ENCODE measurements around the gene NKAIN2.
"Not testable (repeated sequence)": the region's sequence is repeated elsewhere in the genome, so short reads cannot be mapped to it uniquely, and the experiment has no call there.

Gene NKAIN2

DNA sequence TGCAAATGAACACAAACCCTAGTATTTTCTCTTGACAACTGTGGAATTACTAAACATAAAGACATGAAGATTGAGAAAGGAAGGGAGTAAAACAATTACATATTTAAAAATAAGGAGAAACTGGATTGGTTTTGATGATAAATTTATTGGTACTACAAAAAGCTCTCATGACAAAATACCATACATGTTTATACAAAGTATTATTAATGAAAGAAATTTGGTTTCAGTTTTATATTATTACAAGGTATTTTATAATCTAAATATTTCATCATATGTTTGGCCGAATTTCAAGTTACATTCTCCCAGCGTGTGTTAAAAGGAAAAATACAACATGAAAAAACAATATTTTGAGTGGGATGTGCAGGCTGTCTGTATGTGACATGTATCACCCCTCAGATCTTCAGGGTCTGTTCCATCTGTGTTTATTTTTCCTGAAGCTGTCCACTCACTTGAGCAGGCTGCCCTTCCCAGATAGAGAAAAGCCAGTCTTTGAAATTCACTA is 568.4 kb downstream of the NKAIN2 start:
- no peak for TF ChIP-seq POLR2A (IDR thresholded peaks at IDR 0.05; ENCODE audit: extremely low read depth, insufficient read length)
- no peak for TF ChIP-seq MYC (IDR thresholded peaks at IDR 0.05; ENCODE audit: low read depth, low read length)
- TF ChIP-seq, protein P1, sequence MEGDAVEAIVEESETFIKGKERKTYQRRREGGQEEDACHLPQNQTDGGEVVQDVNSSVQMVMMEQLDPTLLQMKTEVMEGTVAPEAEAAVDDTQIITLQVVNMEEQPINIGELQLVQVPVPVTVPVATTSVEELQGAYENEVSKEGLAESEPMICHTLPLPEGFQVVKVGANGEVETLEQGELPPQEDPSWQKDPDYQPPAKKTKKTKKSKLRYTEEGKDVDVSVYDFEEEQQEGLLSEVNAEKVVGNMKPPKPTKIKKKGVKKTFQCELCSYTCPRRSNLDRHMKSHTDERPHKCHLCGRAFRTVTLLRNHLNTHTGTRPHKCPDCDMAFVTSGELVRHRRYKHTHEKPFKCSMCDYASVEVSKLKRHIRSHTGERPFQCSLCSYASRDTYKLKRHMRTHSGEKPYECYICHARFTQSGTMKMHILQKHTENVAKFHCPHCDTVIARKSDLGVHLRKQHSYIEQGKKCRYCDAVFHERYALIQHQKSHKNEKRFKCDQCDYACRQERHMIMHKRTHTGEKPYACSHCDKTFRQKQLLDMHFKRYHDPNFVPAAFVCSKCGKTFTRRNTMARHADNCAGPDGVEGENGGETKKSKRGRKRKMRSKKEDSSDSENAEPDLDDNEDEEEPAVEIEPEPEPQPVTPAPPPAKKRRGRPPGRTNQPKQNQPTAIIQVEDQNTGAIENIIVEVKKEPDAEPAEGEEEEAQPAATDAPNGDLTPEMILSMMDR (IDR thresholded peaks at IDR 0.05; ENCODE audit: low read depth, low read length): no peak
- no peak for TF ChIP-seq MAX (IDR thresholded peaks at IDR 0.05; ENCODE audit: low read depth, low read length)
- DNase-seq (ENCODE audit: low read depth): no peak
- no peak overlapping the region for H3K4me3 ChIP-seq (ENCODE audit: low read depth, low read length)

DNA sequence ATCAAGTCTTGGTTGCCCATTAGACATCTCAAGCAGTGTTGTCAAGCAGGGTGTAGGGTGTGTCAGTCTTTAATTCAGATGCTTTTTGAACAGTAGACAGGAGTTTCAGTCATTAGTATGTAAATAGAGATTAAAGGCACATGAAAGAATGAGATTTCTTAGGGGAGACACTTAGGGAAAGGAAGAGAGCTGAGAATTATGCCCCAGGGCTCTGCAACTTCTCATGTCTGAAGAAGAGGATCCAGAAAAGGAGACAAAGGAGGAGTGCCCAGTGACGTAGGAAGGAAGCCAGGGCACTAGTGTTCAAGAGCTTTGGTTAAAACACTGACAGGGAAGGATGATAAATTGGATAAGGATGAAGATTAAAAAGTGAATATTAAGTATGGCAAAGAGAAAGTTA is 569.7 kb downstream of the NKAIN2 start:
- no peak for DNase-seq (ENCODE audit: low read depth)

GRCh38 chr6:124389127-124389526 is 585.5 kb downstream of the NKAIN2 start:
- no peak for DNase-seq (ENCODE audit: low read depth)
- TF ChIP-seq MYC (IDR thresholded peaks at IDR 0.05; ENCODE audit: low read depth, low read length): no peak
- H3K4me3 ChIP-seq (ENCODE audit: low read depth, low read length): no peak overlapping the region

More for the DNA sequence above, 569.7 kb downstream of the NKAIN2 start:
- H3K4me3 ChIP-seq (ENCODE audit: low read depth, low read length): no peak overlapping the region
- TF ChIP-seq MYC (IDR thresholded peaks at IDR 0.05; ENCODE audit: low read depth, low read length) (no peak), POLR2A (IDR thresholded peaks at IDR 0.05; ENCODE audit: extremely low read depth, insufficient read length) (no peak), MAX (IDR thresholded peaks at IDR 0.05; ENCODE audit: low read depth, low read length) (no peak)
- TF ChIP-seq, protein P1 (IDR thresholded peaks at IDR 0.05; ENCODE audit: low read depth, low read length): no peak

DNA sequence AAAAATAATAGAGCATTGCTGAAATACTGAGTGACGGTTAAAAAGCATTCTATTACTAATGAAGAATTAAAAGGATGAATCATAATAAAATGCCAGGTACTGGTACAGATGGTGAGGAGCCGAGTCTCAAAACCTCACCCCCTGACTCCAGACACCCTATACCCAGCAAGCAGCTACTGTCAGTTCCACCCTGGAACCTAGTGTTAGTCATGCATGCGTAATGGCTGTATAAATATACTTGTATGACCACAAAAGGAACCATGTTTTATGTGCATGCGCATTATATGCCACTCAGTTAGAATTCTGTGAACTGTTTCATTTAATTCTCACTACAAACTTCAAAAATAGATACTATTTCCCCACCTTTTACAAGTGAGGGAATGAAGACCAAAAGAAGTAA is 589.9 kb downstream of the NKAIN2 start:
- no peak overlapping the region for H3K4me3 ChIP-seq (ENCODE audit: low read depth, low read length)
- TF ChIP-seq MYC (IDR thresholded peaks at IDR 0.05; ENCODE audit: low read depth, low read length): no peak
- TF ChIP-seq MAX (IDR thresholded peaks at IDR 0.05; ENCODE audit: low read depth, low read length): no peak
- no peak for DNase-seq (ENCODE audit: low read depth)

DNA sequence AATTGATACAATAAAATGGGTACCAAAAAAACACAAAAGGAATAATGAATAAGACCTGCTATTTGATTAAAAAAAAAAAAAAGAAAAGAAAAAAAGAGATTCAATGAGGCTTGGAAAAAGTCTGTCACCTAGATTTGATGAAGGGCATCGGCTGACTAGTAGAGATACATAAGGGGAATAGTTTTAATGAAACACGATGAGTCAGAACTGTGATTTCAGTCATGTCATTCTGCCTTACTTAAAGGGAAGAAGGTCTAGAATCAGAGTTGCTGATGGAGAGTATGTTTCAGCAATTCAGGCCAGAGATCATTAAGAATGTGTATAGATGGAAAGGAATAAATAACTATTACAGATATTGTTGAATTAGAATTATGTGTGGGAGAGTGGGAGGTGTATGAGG is 592.7 kb downstream of the NKAIN2 start:
- H3K4me3 ChIP-seq (ENCODE audit: low read depth, low read length): no peak overlapping the region
- TF ChIP-seq, protein P1 (IDR thresholded peaks at IDR 0.05; ENCODE audit: low read depth, low read length): no peak
- TF ChIP-seq POLR2A (IDR thresholded peaks at IDR 0.05; ENCODE audit: extremely low read depth, insufficient read length) (no peak), MYC (IDR thresholded peaks at IDR 0.05; ENCODE audit: low read depth, low read length) (no peak), MAX (IDR thresholded peaks at IDR 0.05; ENCODE audit: low read depth, low read length) (no peak)
- DNase-seq (ENCODE audit: low read depth): no peak

DNA sequence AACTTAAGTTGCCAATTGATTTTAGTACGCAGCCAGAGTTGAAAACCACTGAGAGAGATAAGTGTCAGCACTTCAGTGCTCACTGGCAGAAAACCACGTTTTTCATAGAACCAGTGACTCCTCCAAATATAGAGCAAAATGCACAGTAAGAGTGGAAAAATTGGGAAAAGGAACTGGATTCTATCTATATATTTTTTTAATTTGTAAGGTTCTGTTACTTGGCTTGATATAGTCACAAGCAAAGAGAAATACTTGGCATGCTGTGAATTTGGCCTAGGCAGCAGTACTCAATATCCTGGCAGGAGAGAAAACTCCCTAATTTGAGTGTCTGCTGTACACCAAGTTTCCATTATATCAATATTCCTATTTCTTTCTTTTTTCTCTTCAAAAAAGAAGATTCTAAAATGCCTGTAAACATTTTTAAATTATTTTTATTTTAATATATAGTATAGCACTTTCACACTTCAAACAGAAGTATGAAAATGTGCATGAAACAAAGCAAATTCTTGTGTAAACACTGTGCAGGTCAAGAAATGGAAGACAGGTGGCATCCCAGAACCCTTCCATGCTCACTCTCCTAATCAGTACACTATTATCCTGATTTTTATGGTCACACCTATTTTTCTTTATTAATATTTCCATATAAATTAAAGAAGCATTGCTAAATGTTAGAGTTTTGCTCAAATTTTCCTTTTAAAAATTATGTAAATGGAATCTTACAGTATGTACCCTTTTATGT is 596.8 kb downstream of the NKAIN2 start:
- no peak for TF ChIP-seq POLR2A (IDR thresholded peaks at IDR 0.05; ENCODE audit: extremely low read depth, insufficient read length)
- TF ChIP-seq MAX (IDR thresholded peaks at IDR 0.05; ENCODE audit: low read depth, low read length): no peak
- TF ChIP-seq, protein P1 (IDR thresholded peaks at IDR 0.05; ENCODE audit: low read depth, low read length): no peak
- no peak for TF ChIP-seq MYC (IDR thresholded peaks at IDR 0.05; ENCODE audit: low read depth, low read length)
- DNase-seq (ENCODE audit: low read depth): no peak
- no peak overlapping the region for H3K4me3 ChIP-seq (ENCODE audit: low read depth, low read length)

DNA sequence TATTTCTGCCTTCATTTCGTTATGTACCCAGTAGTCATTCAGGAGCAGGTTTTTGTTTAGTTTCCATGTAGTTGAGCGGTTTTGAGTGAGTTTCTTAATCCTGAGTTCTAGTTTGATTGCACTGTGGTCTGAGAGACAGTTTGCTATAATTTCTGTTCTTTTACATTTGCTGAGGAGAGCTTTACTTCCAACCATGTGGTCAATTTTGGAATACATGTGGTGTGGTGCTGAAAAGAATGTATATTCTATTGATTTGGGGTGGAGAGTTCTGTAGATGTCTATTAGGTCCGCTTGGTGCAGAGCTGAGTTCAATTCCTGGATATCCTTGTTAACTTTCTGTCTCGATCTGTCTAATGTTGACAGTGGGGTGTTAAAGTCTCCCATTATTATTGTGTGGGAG is 606.8 kb downstream of the NKAIN2 start:
- DNase-seq (ENCODE audit: low read depth): not testable (repeated sequence)

GRCh38 chr6:124412657-124413056 is 609.0 kb downstream of the NKAIN2 start:
- not testable (repeated sequence) for H3K4me3 ChIP-seq (ENCODE audit: low read depth, low read length); DNase-seq (ENCODE audit: low read depth)

More for the DNA sequence above, 606.8 kb downstream of the NKAIN2 start:
- H3K4me3 ChIP-seq (ENCODE audit: low read depth, low read length): not testable (repeated sequence)
